OCI-LY3 (cell line): Measurements from ENCODE around the gene RHOBTB3.

Experiments used
- EZH2phosphoT487 ChIP-seq: fragments of 200-600 bp; shearing (Covaris generic); IDR thresholded peaks from 2 replicates; pipeline ENCODE4 v1.6.1; 2018; ENCODE audit warnings: antibody characterized with exemption, mixed run types, low read depth
- TF ChIP-seq, protein P1 (sequence below): fragments of 200-600, 300-600 bp; sonication (generic); IDR thresholded peaks from 2 replicates; pipeline ENCODE4 v1.5.1; 2014; ENCODE audit warnings: antibody characterized with exemption, low read length, low read depth

DNA sequence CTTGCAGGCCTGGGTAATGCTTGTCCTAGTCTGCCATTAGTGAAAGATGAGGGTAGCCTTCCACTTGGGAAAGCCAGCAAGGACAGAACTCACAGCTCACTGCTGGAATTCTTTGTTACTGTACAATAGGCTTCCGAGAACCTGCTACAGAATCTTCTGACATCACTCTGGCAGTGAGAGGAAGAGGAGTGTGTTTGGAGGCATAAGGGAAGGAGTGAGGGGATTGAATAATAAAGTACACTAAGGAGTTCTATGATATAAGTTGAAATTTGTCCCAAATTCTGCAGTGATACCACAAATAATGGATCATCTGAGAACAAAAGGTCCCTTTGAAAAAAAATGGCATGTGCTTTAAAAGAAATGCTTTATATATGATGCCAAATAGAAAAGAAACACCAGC is 48.2 kb upstream of the RHOBTB3 start, which contains the start of gene SPATA9:
- TF ChIP-seq, protein P1, sequence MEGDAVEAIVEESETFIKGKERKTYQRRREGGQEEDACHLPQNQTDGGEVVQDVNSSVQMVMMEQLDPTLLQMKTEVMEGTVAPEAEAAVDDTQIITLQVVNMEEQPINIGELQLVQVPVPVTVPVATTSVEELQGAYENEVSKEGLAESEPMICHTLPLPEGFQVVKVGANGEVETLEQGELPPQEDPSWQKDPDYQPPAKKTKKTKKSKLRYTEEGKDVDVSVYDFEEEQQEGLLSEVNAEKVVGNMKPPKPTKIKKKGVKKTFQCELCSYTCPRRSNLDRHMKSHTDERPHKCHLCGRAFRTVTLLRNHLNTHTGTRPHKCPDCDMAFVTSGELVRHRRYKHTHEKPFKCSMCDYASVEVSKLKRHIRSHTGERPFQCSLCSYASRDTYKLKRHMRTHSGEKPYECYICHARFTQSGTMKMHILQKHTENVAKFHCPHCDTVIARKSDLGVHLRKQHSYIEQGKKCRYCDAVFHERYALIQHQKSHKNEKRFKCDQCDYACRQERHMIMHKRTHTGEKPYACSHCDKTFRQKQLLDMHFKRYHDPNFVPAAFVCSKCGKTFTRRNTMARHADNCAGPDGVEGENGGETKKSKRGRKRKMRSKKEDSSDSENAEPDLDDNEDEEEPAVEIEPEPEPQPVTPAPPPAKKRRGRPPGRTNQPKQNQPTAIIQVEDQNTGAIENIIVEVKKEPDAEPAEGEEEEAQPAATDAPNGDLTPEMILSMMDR = no peak
- no peak for TF ChIP-seq EZH2phosphoT487
